Forelimb muscle (tissue), 1 donor: Measurements from ENCODE around the gene WIPI1. TPM values are rescaled to one million over a fixed set of nuclear protein-coding genes. Genes with fewer than 3 reads are reported as not detected.
"Not testable (repeated sequence)": the region's sequence is repeated elsewhere in the genome, so short reads cannot be mapped to it uniquely, and the experiment has no call there.

Experiments
- DNase-seq: peaks from one replicate; pipeline ENCODE4 v3.0.0-alpha.2; 2013; ENCODE audit warnings: low read depth
- polyA plus RNA-seq: library from polyadenylated mRNA; unstranded; fragments of 120-200 nt; gene quantifications from one replicate; pipeline ENCODE4 v1.2.1, GENCODE V29; 2013; ENCODE audit not compliant: insufficient read length

WIPI1 gene
- polyA plus RNA-seq, result 39.9 TPM

DNA sequence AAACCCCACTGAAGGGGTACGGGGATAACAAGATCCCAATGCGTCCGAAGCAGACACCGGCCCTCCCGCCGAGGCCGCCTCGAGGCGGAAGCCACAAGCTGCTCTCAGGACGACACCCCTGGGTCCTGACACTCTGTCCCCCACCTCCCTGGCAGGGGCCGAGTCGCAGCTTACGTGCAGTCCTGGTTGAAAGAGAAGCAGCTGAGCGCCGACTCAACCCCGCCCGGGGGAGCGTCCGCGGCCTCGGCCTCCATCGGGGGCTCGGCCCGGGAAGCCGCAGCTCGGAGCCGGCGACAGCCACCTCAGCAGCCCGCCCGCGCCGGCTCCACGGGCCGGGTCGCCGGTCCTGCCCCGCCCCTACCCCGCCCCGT is at the start of gene WIPI1:
Gene WIPI1, minus strand, starts transcription at position 329 of the 371 bp plus-strand sequence. Its CDS starts 75 bp downstream, at position 254.
- no peak for DNase-seq

GRCh38 chr17:68505951-68506350 is 48.7 kb upstream of the WIPI1 start:
- DNase-seq, result no peak

GRCh38 chr17:68501074-68501473 is 43.8 kb upstream of the WIPI1 start:
- no peak for DNase-seq

- DNase-seq, result no peak
Observed at GRCh38 chr17:68499587-68499986, 42.3 kb upstream of the WIPI1 start.

- no peak for DNase-seq
Observed at GRCh38 chr17:68498479-68499326, 41.4 kb upstream of the WIPI1 start.

- no peak for DNase-seq
Observed at GRCh38 chr17:68497885-68498319, 40.6 kb upstream of the WIPI1 start.

- DNase-seq, result no peak
Observed at GRCh38 chr17:68495081-68495480, 37.8 kb upstream of the WIPI1 start.

GRCh38 chr17:68492394-68493054 is 35.2 kb upstream of the WIPI1 start:
- not testable (repeated sequence) for DNase-seq

- DNase-seq, result no peak
Observed at GRCh38 chr17:68491381-68492231, 34.3 kb upstream of the WIPI1 start.

GRCh38 chr17:68489919-68490318 is 32.6 kb upstream of the WIPI1 start:
- DNase-seq, result no peak

GRCh38 chr17:68484458-68484857 is 27.2 kb upstream of the WIPI1 start:
- DNase-seq, result no peak

DNA sequence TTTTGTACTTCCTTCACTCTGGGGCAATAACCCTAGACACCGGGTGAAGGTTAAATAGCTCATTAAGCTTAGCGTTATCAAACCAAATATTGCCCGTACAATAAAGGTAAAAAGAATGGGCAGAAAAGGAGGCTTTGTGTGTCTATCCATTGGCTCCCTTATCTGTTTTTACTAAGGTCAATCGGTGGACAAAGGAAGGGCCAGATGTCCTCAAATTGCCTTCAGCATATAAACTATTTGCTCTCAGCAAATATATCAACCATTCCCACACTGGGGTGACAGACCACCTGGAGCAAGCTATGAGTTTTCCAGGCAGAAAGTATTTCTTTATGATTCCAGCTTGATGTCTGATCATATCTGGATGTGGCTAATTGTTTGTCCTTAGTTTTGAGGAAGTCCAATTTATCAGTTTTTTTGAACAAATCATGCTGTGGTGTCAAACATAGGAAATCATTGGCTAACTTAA is 25.3 kb upstream of the WIPI1 start:
- DNase-seq, result no peak

DNA sequence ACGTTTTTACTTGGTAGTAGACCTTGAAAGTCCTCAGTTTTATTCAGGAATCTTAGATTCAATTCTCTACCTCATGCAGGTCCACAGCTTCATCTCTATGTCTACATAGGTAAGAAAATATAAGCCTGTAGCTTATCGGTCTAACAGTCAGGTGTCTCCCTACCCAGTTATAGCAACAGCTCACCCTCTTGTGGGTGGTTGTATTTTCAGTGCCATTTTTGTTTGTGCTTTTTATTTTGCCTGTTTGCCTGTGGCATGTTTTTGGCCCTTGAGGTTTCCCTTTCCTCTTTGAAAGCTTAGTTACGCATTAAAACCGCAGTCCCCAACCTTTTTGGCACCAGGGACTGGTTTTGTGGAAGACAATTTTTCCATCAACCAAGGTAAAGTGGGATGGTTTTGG is 23.6 kb upstream of the WIPI1 start:
- no peak for DNase-seq

GRCh38 chr17:68470961-68471360 is 13.7 kb upstream of the WIPI1 start:
- no peak for DNase-seq

- no peak for DNase-seq
Observed at GRCh38 chr17:68468788-68469187, 11.5 kb upstream of the WIPI1 start.

DNA sequence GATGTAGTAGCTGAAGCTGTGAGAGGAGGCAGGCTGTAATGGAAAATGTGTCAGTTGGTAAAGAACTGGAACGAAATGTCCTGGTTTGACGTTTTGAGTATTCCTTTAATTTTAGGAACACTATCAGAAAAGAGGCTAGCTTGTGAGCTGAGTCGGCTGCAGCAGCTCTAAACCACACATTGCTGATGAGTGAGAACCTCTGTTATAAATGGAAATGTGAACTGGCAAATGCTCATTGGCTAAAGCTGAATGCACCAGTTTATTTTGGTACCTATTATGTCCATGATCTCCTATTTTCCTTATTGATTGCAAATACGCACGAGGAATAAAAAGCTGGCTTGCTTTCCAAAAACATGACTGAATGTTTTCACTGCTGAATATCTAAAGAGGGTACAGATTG is 11.0 kb upstream of the WIPI1 start:
- no peak for DNase-seq

DNA sequence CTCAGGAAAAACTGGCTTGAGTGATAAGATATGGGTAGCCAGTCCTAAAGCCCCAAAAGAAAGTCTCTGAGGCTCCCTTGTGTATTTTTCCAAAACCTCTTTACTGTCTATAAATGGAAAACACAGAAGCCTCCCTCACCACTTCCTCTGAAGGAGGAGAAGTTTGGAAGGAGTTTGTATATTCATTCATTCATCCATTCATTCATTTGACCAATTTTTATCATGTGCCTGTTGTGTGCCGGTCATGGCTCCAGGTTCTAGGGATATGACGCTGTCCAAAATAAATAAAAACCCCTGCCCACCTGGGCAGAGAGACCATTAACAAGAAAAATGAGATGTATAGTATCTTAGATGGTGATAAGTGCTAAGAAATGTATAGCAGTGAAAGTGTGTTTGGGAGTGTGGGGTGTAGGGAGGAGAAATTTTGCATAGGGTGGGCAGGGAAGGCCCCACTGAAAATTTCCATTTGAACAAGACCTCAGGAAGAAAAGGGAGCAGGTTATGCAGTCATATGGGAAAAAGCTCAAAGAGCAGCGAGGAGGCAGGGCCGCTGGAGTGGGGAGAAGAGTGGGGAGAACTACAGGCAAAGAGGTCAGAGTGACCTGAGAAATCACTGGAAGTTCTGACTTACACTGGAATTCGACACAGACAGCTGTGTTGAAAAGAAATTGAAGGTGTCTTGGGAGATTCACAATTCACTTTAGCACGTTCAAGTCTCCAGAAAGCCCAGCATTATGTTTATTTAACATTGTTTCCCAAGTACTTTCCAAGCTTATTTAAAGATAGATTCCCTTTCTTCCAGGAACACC is 6.1 kb upstream of the WIPI1 start:
- no peak for DNase-seq

DNA sequence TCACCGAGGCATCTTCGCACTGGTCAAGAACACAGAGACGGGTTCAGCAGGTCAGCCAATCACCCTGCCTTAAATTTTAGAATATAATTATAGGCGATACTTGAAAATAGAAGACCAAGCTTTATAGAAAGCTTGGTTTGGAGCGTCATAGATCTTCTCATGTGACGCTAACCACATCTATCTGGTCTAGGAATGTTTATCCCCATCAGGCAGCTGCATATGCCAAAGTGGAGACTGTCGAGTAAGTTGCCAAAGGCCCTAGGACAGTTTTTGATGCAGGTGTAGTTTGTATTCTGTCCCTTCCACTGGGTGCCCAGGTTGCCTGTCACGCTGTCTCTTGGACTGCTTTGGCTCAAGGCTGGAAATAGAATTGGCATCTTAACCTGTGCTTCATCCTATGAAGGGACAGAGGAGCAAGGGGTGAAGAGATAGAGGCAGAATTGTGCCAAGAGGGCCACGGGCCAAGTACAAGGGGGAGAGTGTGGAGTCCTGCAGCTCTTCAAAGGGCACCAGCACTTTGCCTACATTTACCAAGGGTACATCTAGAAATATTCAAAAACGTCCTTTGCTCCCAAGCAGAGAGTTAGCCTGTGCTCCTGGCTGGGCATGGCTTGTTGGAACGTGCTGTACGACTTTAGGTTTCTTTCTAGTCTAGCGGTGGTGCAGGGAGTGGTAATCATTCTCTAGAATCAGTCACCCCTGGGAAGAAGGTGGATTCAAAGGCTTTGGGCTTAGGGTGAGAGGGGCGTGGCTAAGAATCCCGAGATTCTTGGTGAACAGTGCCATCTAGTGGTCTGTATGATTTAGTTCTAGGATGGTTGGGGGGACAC is 5.3 kb upstream of the WIPI1 start:
- DNase-seq, result no peak

- no peak for DNase-seq
Observed at GRCh38 chr17:68461589-68461988, 4.3 kb upstream of the WIPI1 start.

DNA sequence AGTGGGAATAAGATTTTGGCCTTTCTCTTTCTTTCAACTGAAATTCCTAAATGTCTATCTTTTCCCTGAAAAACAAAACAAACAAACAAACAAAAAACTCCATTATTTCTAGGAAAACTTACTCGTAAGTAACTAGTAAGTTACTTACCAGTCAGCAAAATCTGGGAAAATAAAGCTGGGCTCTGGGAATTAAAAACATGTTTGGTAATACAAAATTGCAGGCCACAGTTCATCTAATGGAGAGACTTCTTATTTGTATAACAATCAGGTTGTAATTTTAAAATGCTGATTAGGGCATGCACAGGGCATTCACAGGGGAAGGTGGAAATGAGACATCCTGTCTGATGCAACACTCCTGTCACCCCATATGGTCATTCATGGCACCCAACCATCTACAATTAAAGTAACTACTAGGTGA is 3.8 kb upstream of the WIPI1 start:
- DNase-seq, result no peak
